ENCODE results near the gene TBX19. TPM values are rescaled to one million over a fixed set of nuclear protein-coding genes. Genes with fewer than 3 reads are reported as not detected.

The TBX19 gene
- total and polyA plus RNA-seq, 2 experiments from 2014 or later, result 0.57 to 1.9 TPM

GRCh38 chr1:168330285-168330684, 49.6 kb downstream of the TBX19 start:
- Histone ChIP-seq H3K4me2 (no peak overlapping the region), H3K36me3 (replicated peaks; ENCODE audit: insufficient read depth, low read depth) (no peaks in the 10 kb centered on the region), H2AFZ (no peak overlapping the region), H3K4me1 (ENCODE audit: insufficient read depth) (no peaks in the 10 kb centered on the region), H3K9me2 (replicated peaks; ENCODE audit: insufficient read depth) (no peaks in the 10 kb centered on the region), H4K20me1 (ENCODE audit: insufficient read depth, poor library complexity, severe bottlenecking) (no peaks in the 10 kb centered on the region), H3K4me3 (no peak overlapping the region), H3K9me3 (ENCODE audit: low read depth) (no peaks in the 10 kb centered on the region), H3K27ac (no peak overlapping the region), H3K27me3 (no peaks in the 10 kb centered on the region), H3K79me2 (no peaks in the 10 kb centered on the region)
- DNase-seq (ENCODE audit: low spot score), result no peak
- WGBS (ENCODE audit: low lambda C conversion rate, missing lambda C conversion rate), result 85% methylated on average over 3 of the region's 3 CpGs
- TF ChIP-seq EZH2phosphoT487 (IDR thresholded peaks at IDR 0.05; ENCODE audit: low read depth, severe bottlenecking, unreplicated experiment) (no peak), CTCF (IDR thresholded peaks at IDR 0.05; ENCODE audit: poor library complexity) (no peak), EZH2 (IDR thresholded peaks at IDR 0.05; ENCODE audit: borderline replicate concordance) (no peak)

GRCh38 chr1:168331569-168331968, 50.9 kb downstream of the TBX19 start:
- H3K4me1 ChIP-seq (ENCODE audit: insufficient read depth), result no peaks in the 10 kb centered on the region
- no peaks in the 10 kb centered on the region for H3K9me3 ChIP-seq (ENCODE audit: low read depth)
- no peak overlapping the region for H3K4me2 ChIP-seq
- TF ChIP-seq EZH2 (IDR thresholded peaks at IDR 0.05; ENCODE audit: borderline replicate concordance), result no peak
- no peak for TF ChIP-seq EZH2phosphoT487 (IDR thresholded peaks at IDR 0.05; ENCODE audit: low read depth, severe bottlenecking, unreplicated experiment)
- TF ChIP-seq CTCF (IDR thresholded peaks at IDR 0.05; ENCODE audit: poor library complexity), result no peak
- no peaks in the 10 kb centered on the region for H3K27me3 ChIP-seq
- H4K20me1 ChIP-seq (ENCODE audit: insufficient read depth, poor library complexity, severe bottlenecking), result no peaks in the 10 kb centered on the region
- no peak overlapping the region for H3K4me3 ChIP-seq
- 85% methylated on average over 1 of the region's 1 CpG for WGBS (ENCODE audit: low lambda C conversion rate, missing lambda C conversion rate)
- no peak for DNase-seq (ENCODE audit: low spot score)
- H2AFZ ChIP-seq, result no peak overlapping the region
- H3K27ac ChIP-seq, result no peak overlapping the region
- no peaks in the 10 kb centered on the region for H3K36me3 ChIP-seq (replicated peaks; ENCODE audit: insufficient read depth, low read depth)
- H3K9me2 ChIP-seq (replicated peaks; ENCODE audit: insufficient read depth), result no peaks in the 10 kb centered on the region
- no peaks in the 10 kb centered on the region for H3K79me2 ChIP-seq

- no peaks in the 10 kb centered on the region for H3K4me1 ChIP-seq (ENCODE audit: insufficient read depth)
- H3K9me2 ChIP-seq (replicated peaks; ENCODE audit: insufficient read depth), result no peaks in the 10 kb centered on the region
- H3K27ac ChIP-seq, result no peak overlapping the region
- no peaks in the 10 kb centered on the region for H4K20me1 ChIP-seq (ENCODE audit: insufficient read depth, poor library complexity, severe bottlenecking)
- no peaks in the 10 kb centered on the region for H3K27me3 ChIP-seq
- DNase-seq (ENCODE audit: low spot score), result no peak
- H3K36me3 ChIP-seq (replicated peaks; ENCODE audit: insufficient read depth, low read depth), result no peaks in the 10 kb centered on the region
- H2AFZ ChIP-seq, result no peak overlapping the region
- no peaks in the 10 kb centered on the region for H3K9me3 ChIP-seq (ENCODE audit: low read depth)
- H3K4me3 ChIP-seq, result no peak overlapping the region
- no peaks in the 10 kb centered on the region for H3K79me2 ChIP-seq
- H3K4me2 ChIP-seq, result no peak overlapping the region
- TF ChIP-seq EZH2phosphoT487 (IDR thresholded peaks at IDR 0.05; ENCODE audit: low read depth, severe bottlenecking, unreplicated experiment) (no peak), CTCF (IDR thresholded peaks at IDR 0.05; ENCODE audit: poor library complexity) (no peak), EZH2 (IDR thresholded peaks at IDR 0.05; ENCODE audit: borderline replicate concordance) (no peak)
- 56% methylated on average over 6 of the region's 6 CpGs for WGBS (ENCODE audit: low lambda C conversion rate, missing lambda C conversion rate)
Observed at GRCh38 chr1:168333562-168334276, 53.0 kb downstream of the TBX19 start.

Measured in hepatocyte (in vitro differentiated cells).